Kidney (tissue), 14 donors: ENCODE measurements around the gene HOXB2. TPM values are rescaled to one million over a fixed set of nuclear protein-coding genes. Genes with fewer than 3 reads are reported as not detected.

Experiments
- DNase-seq, 5 donors: peaks; one replicate each; pipeline ENCODE4 v3.0.0-alpha.2; 2013 to 2020
- FAIRE-seq: peaks from 2 replicates; lab custom pipeline; 2012; peaks lifted over from hg19 to GRCh38; lab: Jason Lieb, UNC
- H3K27ac ChIP-seq, 2 donors: one replicate each; pipeline ENCODE4 v1.7.0; 2013; ENCODE audit warnings: low read depth in 2 of 2, low read length in 2 of 2, inconsistent platforms in 1 of 2
- H3K27me3 ChIP-seq: one replicate; pipeline ENCODE4 v1.7.1; 2013; ENCODE audit warnings: low read length, inconsistent platforms; ENCODE audit not compliant: control insufficient read depth, insufficient read depth
- H3K36me3 ChIP-seq, 3 donors: one replicate each; pipeline versions ENCODE4 v1.7.0 to v1.7.1; 2013; ENCODE audit warnings: low read length in 3 of 3, control low read depth in 1 of 3, inconsistent platforms in 1 of 3; ENCODE audit not compliant: insufficient read depth in 3 of 3, control insufficient read depth in 2 of 3
- H3K4me1 ChIP-seq, 3 donors: one replicate each; pipeline versions ENCODE4 v1.7.0 to v1.7.1; 2013; ENCODE audit warnings: low read length in 3 of 3, inconsistent platforms in 1 of 3, low read depth in 1 of 3; ENCODE audit not compliant: control insufficient read depth in 2 of 3, insufficient read depth in 2 of 3
- H3K4me3 ChIP-seq, 3 donors: one replicate each; pipeline versions ENCODE4 v1.7.0 to v1.8.1; 2013; ENCODE audit warnings: low read length in 3 of 3, control low read depth in 1 of 3, inconsistent platforms in 1 of 3
- H3K9ac ChIP-seq, 3 donors: one replicate each; pipeline versions ENCODE4 v1.7.0 to v1.7.1; 2013; ENCODE audit warnings: low read length in 3 of 3, control low read depth in 1 of 3, inconsistent platforms in 1 of 3
- H3K9me3 ChIP-seq, 3 donors: one replicate each; pipeline versions ENCODE4 v1.7.0 to v1.7.1; 2013; ENCODE audit warnings: low read length in 3 of 3, control low read depth in 1 of 3, inconsistent platforms in 1 of 3; ENCODE audit not compliant: control insufficient read depth in 2 of 3, insufficient read depth in 1 of 3
- CTCF ChIP-seq: IDR thresholded peaks from 3 replicates; pipeline ENCODE4 v1.5.1; 2012; ENCODE audit warnings: mild to moderate bottlenecking, moderate library complexity, borderline replicate concordance; ENCODE audit not compliant: insufficient read depth; ENCODE audit errors: extremely low read depth
- intact Hi-C: fragments of 100-400 bp; cut with DNase I; formaldehyde crosslinking; loops from one replicate; pipeline ENCODE4 v1.11.1; 2022
- polyA plus RNA-seq: library from polyadenylated mRNA; stranded (reverse); fragments of 350-450 nt; fragmentation: Illumina TruSeq; extraction: RNeasy Lipid Tissue Mini Kit (QIAGEN cat#74804); gene quantifications from one replicate; pipeline ENCODE4 v1.2.3, GENCODE V29; 2014; ENCODE audit warnings: low read depth, low replicate concordance; ENCODE audit not compliant: insufficient read depth
- total RNA-seq: library from RNA; stranded (reverse); fragmentation: NEBNext Ultra II Directional; extraction: Animal tissue kit (Norgen Biotek cat#: 25700); gene quantifications from one replicate; pipeline ENCODE4 v1.2.1, GENCODE V29; 2021
- donor health status: control.
- donor health status: control.
- donor health status: control.
- donor health status: control.
- donor health status: control.
- donor health status: DM: yes; HTN: yes; CAD: no.
- donor health status: Normal renal cell carcinoma (clear cell type).

The HOXB2 gene
- total and polyA plus RNA-seq, 2 donors from 2014 or later = 30.7 to 61.9 TPM

GRCh38 chr17:48551214-48551555 is 6.3 kb upstream of the HOXB2 start:
- Histone ChIP-seq H3K9ac (no peak overlapping the region), H3K27me3 (no peaks in the 10 kb centered on the region), H3K4me1 (peaks cover 6 to 25% (median 24%) of the 10 kb centered on the region in 3 donors), H3K27ac (peak overlapping the region; percentile 24 to 85), H3K4me3 (no peak overlapping the region), H3K36me3 (peaks cover 0 to 3% (median 2%) of the 10 kb centered on the region in 3 donors), H3K9me3 (no peaks in the 10 kb centered on the region)
- intact Hi-C loops = no loop called here
- FAIRE-seq (no peak), DNase-seq (peak in 1 of 5 donors; percentile 48)
- no peak for TF ChIP-seq CTCF

- Histone ChIP-seq H3K4me1 (peaks cover 9 to 27% (median 21%) of the 10 kb centered on the region in 3 donors), H3K4me3 (no peak overlapping the region), H3K9me3 (no peaks in the 10 kb centered on the region), H3K27me3 (no peaks in the 10 kb centered on the region), H3K36me3 (peaks cover 0 to 3% (median 2%) of the 10 kb centered on the region in 3 donors), H3K9ac (peak overlapping the region in 1 of 3 donors; percentile 22), H3K27ac (peak overlapping the region; percentile 39 to 80)
- DNase-seq (peak in 4 of 5 donors; percentile 59 to 79 (median 64)), FAIRE-seq (no peak)
- intact Hi-C loops = no loop called here
- no peak for TF ChIP-seq CTCF
These were observed 5.7 kb upstream of the HOXB2 start for GRCh38 chr17:48550502-48551213.

- peaks cover 9 to 29% (median 27%) of the 10 kb centered on the region in 3 donors for H3K4me1 ChIP-seq
- peak overlapping the region in 1 of 3 donors; percentile 22 for H3K9ac ChIP-seq
- no peaks in the 10 kb centered on the region for H3K9me3 ChIP-seq
- DNase-seq = no peak
- H3K27me3 ChIP-seq = no peaks in the 10 kb centered on the region
- peak overlapping the region in 1 of 3 donors; percentile 6 for H3K4me3 ChIP-seq
- no peak for TF ChIP-seq CTCF
- intact Hi-C loops = no loop called here
- peaks cover 0 to 3% (median 2%) of the 10 kb centered on the region in 3 donors for H3K36me3 ChIP-seq
- H3K27ac ChIP-seq = peak overlapping the region; percentile 39 to 84
- no peak for FAIRE-seq
These were observed 5.1 kb upstream of the HOXB2 start for GRCh38 chr17:48549914-48550501.
